ENCODE results near the gene CDKN2C.
A peak's percentile ranks its signal among the peaks of the same experiment; 100 is the strongest.

Gene CDKN2C

GRCh38 chr1:50966991-50967390 lies 3.1 kb upstream of the CDKN2C start:
- DNase-seq (ENCODE audit: low read depth), result no peak

GRCh38 chr1:50967416-50968157 lies 2.5 kb upstream of the CDKN2C start:
- DNase-seq (ENCODE audit: low read depth), result no peak

GRCh38 chr1:50968158-50968820 lies 1.8 kb upstream of the CDKN2C start:
- DNase-seq (ENCODE audit: low read depth), result peak; percentile 71

GRCh38 chr1:50968821-50969610 lies 1.0 kb upstream of the CDKN2C start:
- DNase-seq (ENCODE audit: low read depth), result peak; percentile 36

- no peak for DNase-seq (ENCODE audit: low read depth)
Measured at GRCh38 chr1:50970509-50970887, 453 bp downstream of the CDKN2C start.

GRCh38 chr1:50970931-50971582 lies 1.0 kb downstream of the CDKN2C start:
- no peak for DNase-seq (ENCODE audit: low read depth)

GRCh38 chr1:50971748-50972305 lies 1.8 kb downstream of the CDKN2C start:
- DNase-seq (ENCODE audit: low read depth), result no peak

- no peak for DNase-seq (ENCODE audit: low read depth)
Measured at GRCh38 chr1:50972766-50973165, 2.7 kb downstream of the CDKN2C start.

GRCh38 chr1:50973255-50973654 lies 3.2 kb downstream of the CDKN2C start:
- DNase-seq (ENCODE audit: low read depth), result no peak

GRCh38 chr1:50973875-50974617 lies 4.0 kb downstream of the CDKN2C start:
- no peak for DNase-seq (ENCODE audit: low read depth)

- no peak for DNase-seq (ENCODE audit: low read depth)
Measured at GRCh38 chr1:50974618-50974935, 4.5 kb downstream of the CDKN2C start.

GRCh38 chr1:50975436-50975835 lies 5.4 kb downstream of the CDKN2C start:
- DNase-seq (ENCODE audit: low read depth), result no peak

- DNase-seq (ENCODE audit: low read depth), result no peak
Measured at GRCh38 chr1:50976111-50976889, 6.3 kb downstream of the CDKN2C start.

GRCh38 chr1:50976890-50977574 lies 7.0 kb downstream of the CDKN2C start:
- no peak for DNase-seq (ENCODE audit: low read depth)

- no peak for DNase-seq (ENCODE audit: low read depth)
Measured at GRCh38 chr1:50977575-50978143, 7.6 kb downstream of the CDKN2C start.

- no peak for DNase-seq (ENCODE audit: low read depth)
Measured at GRCh38 chr1:50978144-50978851, 8.3 kb downstream of the CDKN2C start.

- DNase-seq (ENCODE audit: low read depth), result no peak
Measured at GRCh38 chr1:50978852-50979781, 9.1 kb downstream of the CDKN2C start.

GRCh38 chr1:50979937-50980336 lies 9.9 kb downstream of the CDKN2C start:
- DNase-seq (ENCODE audit: low read depth), result no peak

Measured in stimulated activated CD4-positive, alpha-beta T cell treated with anti-CD3 and anti-CD28 coated beads, Interleukin-2, amount 100 ng/mL, for 4 hours (primary cell).